DND-41 (cell line): ENCODE measurements around the gene CDCA7L.
"Not testable (repeated sequence)": the region's sequence is repeated elsewhere in the genome, so short reads cannot be mapped to it uniquely, and the experiment has no call there.

Experiments
- ATAC-seq: fragments of 200-7000 bp; cut with Tn5 transposase; 3 replicates; pipeline ENCODE4 v1.9.1; 2021; ENCODE audit warnings: low read depth; ENCODE audit not compliant: insufficient read depth
- DNase-seq: peaks from one replicate; pipeline ENCODE4 v3.0.0-alpha.2; 2020
- H2AFZ ChIP-seq: 2 replicates; pipeline ENCODE4 v1.6.0; 2012; ENCODE audit warnings: low read depth, low read length
- H3K27ac ChIP-seq: 2 replicates; pipeline ENCODE4 v1.5.1; 2012; ENCODE audit warnings: low read length, inconsistent platforms
- H3K27me3 ChIP-seq: fragments of 200-600 bp; sonication (generic); 2 replicates; pipeline ENCODE4 v1.6.0; 2012; ENCODE audit warnings: low read length, mild to moderate bottlenecking, inconsistent platforms; ENCODE audit not compliant: insufficient read depth, poor library complexity
- H3K36me3 ChIP-seq: 2 replicates; pipeline ENCODE4 v1.5.1; 2012; ENCODE audit warnings: low read length, inconsistent platforms; ENCODE audit not compliant: insufficient read depth
- H3K4me1 ChIP-seq: 2 replicates; pipeline ENCODE4 v1.5.1; 2012; ENCODE audit warnings: mild to moderate bottlenecking, low read length; ENCODE audit not compliant: insufficient read depth
- H3K4me2 ChIP-seq: 2 replicates; pipeline ENCODE4 v1.6.0; 2012; ENCODE audit warnings: mild to moderate bottlenecking, moderate library complexity, low read length, inconsistent platforms; ENCODE audit not compliant: insufficient read depth
- H3K4me3 ChIP-seq, 2 experiments: fragments of 200-600 bp in 1 of 2; shearing (Covaris generic) in 1 of 2; 2 replicates each; pipeline ENCODE4 v1.5.1; 2012 to 2016; ENCODE audit warnings: inconsistent platforms in 2 of 2, low read length in 2 of 2, mild to moderate bottlenecking in 2 of 2, low read depth in 1 of 2, moderate library complexity in 1 of 2
- H3K79me2 ChIP-seq: 2 replicates; pipeline ENCODE4 v1.6.0; 2012; ENCODE audit warnings: low read length, inconsistent platforms; ENCODE audit not compliant: insufficient read depth
- H3K9ac ChIP-seq: 2 replicates; pipeline ENCODE4 v1.6.0; 2012; ENCODE audit warnings: low read depth, mild to moderate bottlenecking, inconsistent platforms, low read length, moderate library complexity
- H3K9me3 ChIP-seq: 2 replicates; pipeline ENCODE4 v1.5.1; 2012; ENCODE audit warnings: low read length, moderate library complexity, mild to moderate bottlenecking, inconsistent platforms; ENCODE audit not compliant: insufficient read depth, severe bottlenecking
- H4K20me1 ChIP-seq: 2 replicates; pipeline ENCODE4 v1.6.0; 2012; ENCODE audit warnings: low read length; ENCODE audit not compliant: insufficient read depth
- EZH2 ChIP-seq: IDR thresholded peaks from 3 replicates; pipeline ENCODE4 v1.6.1; 2012; ENCODE audit warnings: borderline replicate concordance, low read depth, mild to moderate bottlenecking, moderate library complexity, low read length, inconsistent platforms; ENCODE audit not compliant: severe bottlenecking
- TF ChIP-seq, protein P1 (sequence below): IDR thresholded peaks from 2 replicates; pipeline ENCODE4 v1.5.1; 2012; ENCODE audit warnings: borderline replicate concordance, low read length, moderate library complexity, mild to moderate bottlenecking; ENCODE audit not compliant: poor library complexity, severe bottlenecking; ENCODE audit errors: extremely low read depth

Gene CDCA7L

DNA sequence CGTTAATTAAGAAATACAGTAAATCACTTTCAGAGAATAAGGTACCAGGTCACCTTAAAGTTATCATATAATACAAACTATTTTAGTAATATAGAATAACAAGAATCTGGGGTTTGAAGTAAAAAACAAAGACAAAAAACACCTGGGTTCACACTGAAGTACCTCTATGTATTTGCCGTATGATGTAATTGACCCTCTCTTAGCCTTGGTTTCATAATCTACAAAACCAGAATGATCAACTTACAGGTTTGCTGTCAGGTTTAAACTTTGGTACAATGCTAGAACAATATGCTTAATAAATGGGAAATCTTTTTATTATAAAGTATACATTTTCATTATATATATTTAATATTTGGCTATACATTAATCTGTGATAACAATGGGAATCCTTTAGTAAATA, 58.3 kb downstream of the CDCA7L start:
- Histone ChIP-seq H3K4me3 (no peak overlapping the region), H4K20me1 (no peaks in the 10 kb centered on the region), H3K4me2 (no peak overlapping the region), H3K79me2 (no peaks in the 10 kb centered on the region), H3K9ac (no peak overlapping the region), H3K4me1 (no peaks in the 10 kb centered on the region), H3K27me3 (no peaks in the 10 kb centered on the region), H2AFZ (no peak overlapping the region), H3K27ac (no peak overlapping the region), H3K36me3 (no peaks in the 10 kb centered on the region), H3K9me3 (no peaks in the 10 kb centered on the region)
- no peak for ATAC-seq
- DNase-seq: no peak
- TF ChIP-seq, protein P1, sequence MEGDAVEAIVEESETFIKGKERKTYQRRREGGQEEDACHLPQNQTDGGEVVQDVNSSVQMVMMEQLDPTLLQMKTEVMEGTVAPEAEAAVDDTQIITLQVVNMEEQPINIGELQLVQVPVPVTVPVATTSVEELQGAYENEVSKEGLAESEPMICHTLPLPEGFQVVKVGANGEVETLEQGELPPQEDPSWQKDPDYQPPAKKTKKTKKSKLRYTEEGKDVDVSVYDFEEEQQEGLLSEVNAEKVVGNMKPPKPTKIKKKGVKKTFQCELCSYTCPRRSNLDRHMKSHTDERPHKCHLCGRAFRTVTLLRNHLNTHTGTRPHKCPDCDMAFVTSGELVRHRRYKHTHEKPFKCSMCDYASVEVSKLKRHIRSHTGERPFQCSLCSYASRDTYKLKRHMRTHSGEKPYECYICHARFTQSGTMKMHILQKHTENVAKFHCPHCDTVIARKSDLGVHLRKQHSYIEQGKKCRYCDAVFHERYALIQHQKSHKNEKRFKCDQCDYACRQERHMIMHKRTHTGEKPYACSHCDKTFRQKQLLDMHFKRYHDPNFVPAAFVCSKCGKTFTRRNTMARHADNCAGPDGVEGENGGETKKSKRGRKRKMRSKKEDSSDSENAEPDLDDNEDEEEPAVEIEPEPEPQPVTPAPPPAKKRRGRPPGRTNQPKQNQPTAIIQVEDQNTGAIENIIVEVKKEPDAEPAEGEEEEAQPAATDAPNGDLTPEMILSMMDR: no peak
- TF ChIP-seq EZH2: no peak

DNA sequence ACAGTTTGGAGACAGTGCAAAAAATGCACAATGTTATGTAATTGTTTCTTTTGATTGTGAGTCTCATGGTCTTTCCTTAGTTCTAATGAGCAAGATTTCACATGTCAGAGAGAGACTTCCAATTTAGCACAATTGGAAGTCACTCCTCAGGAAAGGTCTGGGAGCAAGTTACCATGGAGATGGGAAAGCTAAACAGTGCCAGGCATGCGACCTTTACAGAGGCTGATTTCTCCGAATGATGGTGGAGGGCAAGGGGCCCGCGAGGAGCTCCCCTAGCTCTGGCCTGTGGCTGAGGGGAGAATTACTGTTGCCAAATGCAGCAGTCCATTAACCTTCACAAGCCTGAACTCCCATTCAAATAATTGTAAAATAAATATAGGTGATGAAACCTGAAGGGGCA, 59.3 kb downstream of the CDCA7L start:
- Histone ChIP-seq H3K36me3 (no peaks in the 10 kb centered on the region), H3K27ac (no peak overlapping the region), H3K4me1 (no peaks in the 10 kb centered on the region), H3K4me3 (no peak overlapping the region), H4K20me1 (no peaks in the 10 kb centered on the region), H3K9ac (no peak overlapping the region), H3K79me2 (no peaks in the 10 kb centered on the region), H2AFZ (no peak overlapping the region), H3K27me3 (no peaks in the 10 kb centered on the region), H3K9me3 (no peaks in the 10 kb centered on the region), H3K4me2 (no peak overlapping the region)
- no peak for DNase-seq
- ATAC-seq: no peak
- TF ChIP-seq EZH2: no peak
- TF ChIP-seq, protein P1: no peak

DNA sequence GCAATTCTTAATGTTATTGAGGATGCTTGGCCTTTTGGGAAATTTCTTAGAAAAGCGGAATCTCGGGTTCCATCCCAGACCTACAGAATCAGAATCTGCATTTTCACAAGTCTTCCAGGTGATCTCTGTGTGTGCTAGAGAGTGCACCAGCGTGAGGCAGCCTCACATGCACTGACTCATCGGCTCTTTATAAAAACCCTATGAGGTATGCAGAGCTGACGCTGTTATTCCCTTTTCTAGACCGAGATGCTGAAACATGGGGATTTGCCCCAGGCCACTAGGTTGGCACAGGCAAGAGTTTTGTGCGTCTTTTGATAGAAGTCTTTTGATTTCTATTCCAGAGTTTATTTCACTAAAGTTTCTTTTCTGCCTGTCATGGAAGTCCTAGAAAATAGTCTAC, 61.2 kb downstream of the CDCA7L start:
- no peak overlapping the region for H3K9ac ChIP-seq
- H3K4me1 ChIP-seq: no peaks in the 10 kb centered on the region
- H4K20me1 ChIP-seq: no peaks in the 10 kb centered on the region
- H3K36me3 ChIP-seq: no peaks in the 10 kb centered on the region
- no peak overlapping the region for H3K27ac ChIP-seq
- no peak overlapping the region for H2AFZ ChIP-seq
- DNase-seq: no peak
- no peaks in the 10 kb centered on the region for H3K9me3 ChIP-seq
- H3K4me2 ChIP-seq: no peak overlapping the region
- H3K4me3 ChIP-seq: no peak overlapping the region
- H3K27me3 ChIP-seq: no peaks in the 10 kb centered on the region
- TF ChIP-seq, protein P1: no peak
- TF ChIP-seq EZH2: no peak
- H3K79me2 ChIP-seq: no peaks in the 10 kb centered on the region
- ATAC-seq: no peak

DNA sequence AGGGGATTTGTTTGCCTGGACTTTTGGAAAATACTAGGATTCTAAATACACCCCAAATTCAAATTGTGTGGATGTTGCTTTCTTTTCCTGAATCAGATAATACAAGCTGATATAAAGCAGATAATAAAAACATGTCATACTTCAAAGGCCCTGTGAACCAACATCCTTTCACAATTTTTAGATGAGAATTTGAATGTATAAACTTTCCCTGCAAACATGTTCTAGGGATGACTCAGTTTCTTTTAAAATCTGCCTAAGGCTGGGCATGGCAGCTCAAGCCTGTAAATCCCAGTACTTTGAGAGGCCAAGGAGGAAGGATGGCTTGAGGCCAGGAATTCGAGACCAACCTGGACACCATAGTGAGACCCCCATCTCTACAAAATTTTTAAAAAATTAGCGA, 62.2 kb downstream of the CDCA7L start:
- H3K27me3 ChIP-seq, H3K27ac ChIP-seq, H3K4me3 ChIP-seq, H3K4me1 ChIP-seq, H3K79me2 ChIP-seq, H3K9ac ChIP-seq, H3K9me3 ChIP-seq, DNase-seq, H2AFZ ChIP-seq, ATAC-seq, H3K4me2 ChIP-seq, H4K20me1 ChIP-seq, H3K36me3 ChIP-seq: not testable (repeated sequence)
